SKM-1 (cell line): ENCODE data around the gene SH3TC1.

ENCODE experiments used
- DNase-seq: peaks from one replicate; lab custom pipeline; 2025; ENCODE audit not compliant: unreplicated experiment; lab: John Stamatoyannopoulos, UW

Gene SH3TC1

DNA sequence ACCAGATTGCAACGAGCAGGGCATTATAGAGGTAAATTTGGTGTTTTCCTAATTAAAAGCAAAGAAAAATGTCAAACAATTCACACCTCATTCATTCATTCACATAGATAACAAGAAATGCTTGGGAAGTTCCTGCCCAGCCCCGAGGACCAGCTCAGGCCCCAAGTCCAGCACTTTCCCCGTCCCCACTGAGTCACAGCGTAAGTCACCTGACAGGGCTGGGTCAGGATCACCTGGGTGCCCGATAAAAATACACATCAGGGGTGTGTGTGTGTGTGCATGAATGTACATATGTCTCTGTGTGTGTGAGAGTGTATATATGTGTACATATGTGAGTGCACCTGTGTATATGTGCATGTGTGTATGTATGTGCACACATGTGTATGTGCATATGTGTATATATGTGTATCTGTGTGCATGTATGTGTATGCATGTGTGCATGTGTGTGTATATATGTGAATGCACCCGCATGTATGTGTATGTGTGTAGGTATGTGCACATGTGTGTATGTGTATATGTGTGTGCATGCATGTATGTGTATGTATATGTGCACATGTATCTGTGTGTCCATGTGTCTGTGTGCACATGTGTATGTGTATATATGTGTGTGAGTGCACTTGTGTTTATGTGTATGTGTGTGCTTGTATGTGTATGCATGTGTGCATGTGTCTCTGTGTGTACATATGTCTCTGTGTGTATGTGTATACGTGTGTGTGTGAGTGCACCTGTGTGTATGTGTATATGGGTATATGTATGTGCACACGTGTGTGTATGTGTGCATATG lies 18.6 kb upstream of the SH3TC1 start:
- DNase-seq = no peak

DNA sequence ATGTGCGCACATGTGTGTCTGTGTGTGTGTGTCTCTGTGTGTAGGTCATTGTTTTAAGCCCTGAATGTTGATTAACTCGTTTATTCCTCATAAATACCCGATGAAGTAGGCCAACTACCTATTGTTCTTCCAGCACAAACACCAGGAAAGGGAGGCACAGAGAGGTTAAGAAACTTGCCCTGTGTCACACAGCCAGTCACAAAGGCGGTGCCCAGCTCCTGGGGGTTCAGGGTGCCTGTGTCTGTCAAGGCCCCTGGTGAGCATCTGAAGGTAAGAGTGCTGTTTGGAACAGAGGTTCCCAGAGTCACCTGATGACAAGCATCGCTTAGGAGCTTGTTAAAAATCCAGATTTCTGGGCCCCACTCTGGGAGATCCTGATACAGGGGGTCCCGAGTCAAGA lies 18.0 kb upstream of the SH3TC1 start:
- DNase-seq = no peak

DNA sequence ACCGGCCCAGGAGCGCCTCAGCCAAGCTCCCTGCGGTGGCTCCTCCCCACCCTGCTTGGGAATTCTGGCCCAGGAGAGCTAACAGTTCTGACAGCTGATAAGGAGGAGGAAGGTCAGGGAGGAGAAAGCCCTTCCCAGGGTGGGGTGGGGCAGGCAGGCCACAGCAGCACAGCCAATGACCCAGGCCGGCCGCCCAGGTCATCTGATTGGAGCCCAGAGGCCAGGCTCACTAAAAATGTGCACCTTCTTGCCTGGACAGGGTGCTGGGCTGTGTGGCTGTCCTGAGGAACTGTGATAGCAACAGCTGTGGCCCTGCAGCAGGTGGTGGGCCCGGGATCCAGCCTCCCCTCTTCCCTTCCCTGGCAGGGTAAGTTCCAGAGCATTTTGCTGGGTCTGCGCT lies 17.2 kb upstream of the SH3TC1 start:
- DNase-seq = no peak

DNA sequence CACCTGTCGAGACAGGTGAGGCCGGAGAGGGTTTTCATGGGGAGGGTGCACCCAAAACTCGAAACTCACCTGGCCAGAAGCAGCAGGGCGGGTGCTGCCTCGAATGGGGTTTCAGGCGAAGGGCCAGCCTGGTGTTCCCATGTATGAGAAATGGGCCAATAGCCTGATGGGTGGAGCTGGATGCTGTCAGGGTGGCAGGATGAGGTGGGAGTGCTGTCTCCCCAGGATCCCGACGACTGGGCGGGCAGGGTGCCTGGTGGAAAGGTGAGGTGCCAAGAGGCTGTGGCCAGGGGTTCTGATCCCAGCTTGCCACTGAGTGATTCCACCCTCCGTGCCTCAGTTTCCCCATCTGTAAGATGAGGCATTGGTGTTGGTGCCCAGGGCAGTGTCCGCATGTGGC lies 16.8 kb upstream of the SH3TC1 start:
- DNase-seq = no peak

DNA sequence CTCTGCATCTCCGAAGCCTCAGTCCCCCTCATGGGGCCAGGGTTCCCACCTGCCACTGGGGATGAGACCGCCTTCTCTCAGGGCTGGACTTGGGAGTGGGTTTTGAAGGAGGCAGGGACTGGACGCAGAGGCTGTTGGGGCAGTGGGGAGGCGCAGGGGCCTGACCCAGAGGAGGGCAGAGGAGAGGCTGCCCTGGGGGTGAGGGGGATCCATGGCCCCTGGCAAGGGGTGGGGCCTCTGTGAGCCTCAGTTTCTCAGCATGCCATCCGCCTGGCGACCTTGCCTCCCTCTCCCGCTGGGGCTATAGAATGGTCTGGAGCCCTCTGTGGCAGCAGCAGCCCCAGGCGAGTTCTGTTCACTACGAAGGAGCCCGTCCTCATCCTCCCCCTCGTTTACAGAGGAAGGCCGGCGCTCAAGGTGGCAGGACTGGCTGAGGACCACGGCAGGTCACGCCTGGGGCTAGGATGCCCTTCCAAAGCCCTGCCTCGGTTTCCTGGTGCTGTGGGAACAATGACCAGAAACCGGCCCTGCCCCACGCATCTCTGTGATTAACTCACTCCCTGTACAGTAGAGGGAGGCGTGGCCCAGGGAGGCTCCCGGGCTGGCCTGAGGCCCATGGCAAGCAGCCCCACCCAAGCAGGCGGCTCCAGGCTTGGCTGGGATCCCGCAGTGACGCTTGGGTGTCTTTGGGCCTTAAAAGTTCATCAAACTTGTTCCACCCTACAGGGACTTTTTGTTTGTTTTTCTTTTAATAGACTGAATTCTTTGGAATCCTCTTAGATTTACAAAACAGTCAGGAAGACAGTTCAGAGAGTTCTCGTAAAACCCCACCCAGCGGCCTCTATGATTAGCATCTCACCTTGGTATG lies 16.0 kb upstream of the SH3TC1 start:
- no peak for DNase-seq

DNA sequence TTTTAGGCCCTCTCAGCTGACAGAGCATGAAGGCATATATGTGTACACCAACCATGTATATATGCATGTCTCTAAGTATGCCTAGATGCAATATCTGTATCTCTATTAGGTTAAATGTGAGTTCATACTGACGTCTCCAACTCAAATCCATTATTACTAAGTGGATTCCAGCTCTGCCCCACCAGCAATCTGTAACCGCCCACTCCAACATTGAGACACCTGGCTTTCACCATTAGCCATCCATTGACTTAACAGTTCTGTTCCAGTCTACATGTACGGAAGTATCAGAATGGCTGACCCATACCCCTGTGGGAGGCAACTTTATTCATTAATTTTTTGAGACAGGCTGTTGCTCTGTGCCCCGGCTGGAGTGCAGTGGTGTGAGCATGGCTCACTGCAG lies 15.0 kb upstream of the SH3TC1 start:
- no peak for DNase-seq

DNA sequence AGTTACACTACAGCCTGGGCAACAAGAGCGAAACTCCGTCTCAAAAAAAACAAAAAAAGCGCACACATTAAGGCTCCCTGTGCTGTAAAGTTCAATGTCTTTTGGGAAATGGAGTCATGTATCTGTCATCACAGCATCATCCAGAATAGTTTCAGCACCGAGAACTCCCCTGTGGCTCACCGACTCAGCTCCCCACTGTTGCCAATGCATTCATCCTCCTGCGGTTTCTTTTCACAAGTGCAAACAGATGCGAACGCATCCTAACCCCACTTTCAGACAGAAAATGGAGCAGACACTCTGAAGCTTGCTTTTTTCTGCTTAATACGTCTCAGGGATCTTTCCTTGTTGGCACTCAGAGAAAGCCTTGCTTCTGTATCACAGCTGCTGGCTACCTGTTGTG lies 13.8 kb upstream of the SH3TC1 start:
- DNase-seq = no peak

DNA sequence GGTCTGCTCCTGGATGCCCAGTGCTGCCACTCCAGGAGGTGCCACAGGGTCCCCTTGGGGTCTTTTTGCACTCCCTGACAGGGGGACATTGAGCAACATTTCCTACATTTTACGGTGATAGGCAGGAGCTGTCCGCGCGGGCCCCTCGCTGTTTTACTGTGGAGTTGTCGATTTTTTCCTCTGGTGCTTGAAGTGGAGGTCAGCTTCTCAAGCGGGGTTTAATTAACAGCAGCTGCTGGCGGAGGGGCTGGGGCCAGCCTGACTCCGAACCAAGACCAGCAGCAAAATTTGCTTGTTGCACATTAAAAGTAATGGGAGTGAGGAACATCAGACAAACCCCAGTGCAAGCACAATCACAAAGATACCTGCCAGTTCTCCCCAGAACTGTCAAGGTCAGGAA lies 13.2 kb upstream of the SH3TC1 start:
- DNase-seq = no peak

DNA sequence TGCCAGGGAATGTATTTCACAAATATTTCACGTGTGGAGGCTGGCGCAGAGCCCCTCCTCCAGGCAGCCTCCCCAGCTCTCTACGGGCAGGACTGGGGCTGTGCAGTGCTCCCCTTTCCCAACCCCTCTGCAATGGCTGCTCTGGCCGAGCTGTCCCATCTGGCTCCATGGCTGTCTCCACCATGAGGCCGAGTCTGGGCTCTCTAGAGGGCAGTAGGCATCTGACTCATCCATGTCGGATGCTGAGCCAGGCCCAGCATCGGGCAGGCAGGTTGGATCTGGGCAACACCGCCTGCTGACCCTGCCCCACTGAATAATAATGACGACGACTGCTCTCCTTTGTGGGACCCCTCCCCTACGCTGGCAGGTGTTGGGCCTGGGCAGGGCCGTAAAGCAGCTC lies 11.0 kb upstream of the SH3TC1 start:
- DNase-seq = no peak

DNA sequence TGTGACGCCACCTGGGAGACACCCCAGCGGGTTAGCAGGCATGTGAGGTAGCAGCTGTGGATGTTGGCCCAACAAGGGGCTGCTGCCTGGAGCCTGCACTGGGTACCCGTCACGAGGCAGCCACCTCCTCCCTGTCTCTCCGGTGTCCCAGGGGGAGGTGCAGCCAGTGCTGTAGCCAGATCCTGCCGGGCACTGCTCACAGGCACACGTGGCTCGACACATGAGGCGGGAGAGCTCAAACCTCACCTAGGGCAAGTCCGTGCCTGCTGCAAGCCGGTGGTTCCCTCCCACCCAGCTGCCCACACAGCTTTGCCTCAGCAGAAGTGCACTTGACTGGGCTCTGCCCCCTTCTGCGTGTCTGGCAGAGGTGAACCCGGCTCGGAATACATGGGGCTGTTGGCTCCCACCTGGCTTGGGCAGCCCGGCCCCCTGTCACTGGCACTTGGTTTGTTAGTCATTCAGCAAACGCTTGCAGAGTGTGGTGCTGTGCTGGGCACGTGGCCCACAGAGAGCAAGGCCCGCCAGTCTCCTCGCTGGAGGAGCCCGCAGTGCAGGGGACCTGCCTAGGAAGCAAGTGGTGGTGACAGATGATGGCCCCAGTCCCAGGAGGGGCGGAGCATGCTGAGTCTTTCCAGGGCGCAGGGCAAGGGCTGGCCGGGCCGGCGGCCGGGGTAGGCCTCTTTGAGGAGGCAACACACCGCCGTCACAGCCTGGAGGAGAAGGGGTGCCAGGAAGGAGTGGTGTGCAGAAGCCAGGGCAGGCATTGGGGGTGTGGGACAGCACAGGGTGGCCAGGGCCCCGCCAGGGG lies 10.1 kb upstream of the SH3TC1 start:
- DNase-seq = no peak

DNA sequence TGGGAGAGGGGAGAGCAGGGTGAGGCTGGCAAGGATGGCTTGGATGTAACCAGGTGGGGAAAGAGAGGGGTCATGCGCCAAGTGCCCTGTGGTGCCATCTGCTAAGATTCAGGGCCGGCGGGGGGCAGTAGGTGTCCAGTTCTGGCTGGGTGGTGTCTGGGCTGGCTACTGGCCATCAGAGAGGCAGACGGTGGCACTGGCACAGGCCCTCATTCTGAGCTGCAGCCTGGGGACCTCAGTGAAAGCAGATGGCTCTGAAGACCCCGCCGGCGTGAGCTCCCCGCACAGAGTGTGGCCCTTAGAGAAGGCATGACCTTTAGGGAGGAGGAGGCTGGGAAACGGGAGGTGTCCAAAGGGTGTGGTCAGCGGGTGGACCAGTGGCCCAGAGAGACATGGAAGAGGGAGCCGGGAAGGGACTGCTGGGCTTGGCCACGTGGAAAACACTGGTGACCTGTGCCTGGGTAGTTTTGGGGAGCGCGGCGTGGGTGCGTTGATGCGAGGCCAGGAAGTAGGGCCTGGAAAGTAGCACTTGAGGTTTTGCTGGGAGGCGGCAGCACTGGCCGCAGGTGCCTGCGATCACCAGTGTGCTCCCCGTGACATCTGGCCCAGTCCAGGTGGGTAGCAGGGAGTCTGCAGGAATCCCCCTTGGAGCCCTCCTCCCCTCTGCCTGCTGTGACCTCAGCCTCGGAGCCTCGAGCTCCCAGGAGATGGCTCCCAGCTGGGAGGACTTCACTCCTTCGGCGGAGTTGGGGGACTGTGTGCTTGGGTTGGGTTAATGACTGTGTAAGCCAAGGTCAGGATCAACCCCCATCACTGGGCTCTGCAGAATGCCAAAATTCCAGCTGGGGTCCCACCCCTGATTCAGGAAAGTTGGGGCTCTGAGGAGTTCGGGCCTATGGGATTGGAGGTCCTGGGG lies 9.3 kb upstream of the SH3TC1 start:
- no peak for DNase-seq

DNA sequence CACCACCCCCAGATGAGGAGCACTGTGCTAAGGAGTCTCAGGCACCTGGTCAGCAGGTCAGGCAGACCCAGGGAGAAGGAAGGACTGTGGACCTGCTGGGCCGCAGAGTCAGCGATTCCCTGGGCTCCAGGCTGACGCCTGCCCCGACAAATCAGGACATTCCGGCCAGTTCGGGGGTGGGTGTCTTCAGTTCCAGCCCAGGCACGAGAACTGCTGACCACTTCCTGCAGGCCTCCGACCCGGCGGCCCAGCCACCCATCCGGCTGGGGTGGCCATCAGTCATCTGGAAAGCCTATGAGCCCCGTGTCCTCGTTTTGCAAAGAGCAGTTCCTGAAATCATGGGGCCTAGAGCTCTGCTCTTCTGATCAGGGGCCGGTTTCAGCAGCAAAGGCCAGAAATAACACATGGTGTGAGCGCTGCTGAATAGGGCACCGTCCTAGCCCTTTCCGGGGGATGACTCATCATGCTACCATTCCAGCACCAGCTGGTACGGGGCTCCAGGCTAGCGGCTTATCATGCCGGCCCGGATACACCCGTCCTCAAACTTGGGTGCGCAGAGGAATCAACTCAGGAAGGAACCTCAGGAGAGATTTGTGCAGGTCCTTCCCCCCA lies 7.8 kb upstream of the SH3TC1 start:
- DNase-seq = peak; percentile 92

DNA sequence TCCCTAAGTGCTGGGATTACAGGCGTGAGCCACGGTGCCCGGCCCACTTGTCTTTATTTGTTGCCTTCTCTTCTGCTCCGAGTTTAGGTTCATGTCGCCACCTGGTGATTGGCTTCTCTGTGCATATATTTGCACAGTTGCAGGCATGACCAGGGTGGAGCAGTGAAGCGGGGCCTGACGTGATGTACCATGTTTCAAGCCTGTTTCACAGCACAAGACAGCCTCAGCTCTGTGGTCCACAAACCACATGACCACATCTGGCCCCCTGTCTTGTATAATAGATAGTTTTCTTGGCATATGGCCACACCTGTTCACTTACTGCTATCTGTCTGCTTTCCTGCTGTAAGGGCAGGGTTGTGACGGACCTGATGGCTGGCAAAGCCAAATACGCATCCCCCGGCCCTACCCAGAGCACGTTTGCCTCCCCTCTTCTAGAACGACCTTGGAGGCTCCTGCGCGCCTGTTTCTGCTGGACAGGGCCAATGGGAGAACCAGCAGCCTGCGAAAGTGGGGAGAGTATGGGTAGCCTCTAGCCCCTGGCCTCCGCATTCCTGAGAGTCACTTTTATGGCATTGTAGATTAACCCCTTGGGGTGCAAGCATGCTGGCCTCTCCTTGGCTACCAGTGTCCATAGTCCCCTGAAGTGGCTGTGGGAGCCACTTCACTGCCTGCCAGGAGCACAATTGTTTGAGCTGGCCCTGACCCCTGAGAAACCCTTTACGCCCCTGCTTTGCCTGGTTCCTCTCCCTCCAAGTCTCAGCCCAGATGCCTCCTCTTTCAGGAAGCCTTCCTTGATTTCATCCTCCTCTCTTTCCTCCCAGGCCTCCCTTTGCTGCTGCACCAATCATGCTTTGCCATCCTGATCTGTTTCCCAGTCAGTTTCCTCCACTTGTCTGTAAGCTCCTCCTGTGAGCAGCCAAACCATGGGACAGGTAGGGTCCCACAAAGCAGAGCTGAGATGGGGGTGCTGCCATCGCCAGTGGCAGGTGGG lies 6.0 kb upstream of the SH3TC1 start:
- DNase-seq = no peak

DNA sequence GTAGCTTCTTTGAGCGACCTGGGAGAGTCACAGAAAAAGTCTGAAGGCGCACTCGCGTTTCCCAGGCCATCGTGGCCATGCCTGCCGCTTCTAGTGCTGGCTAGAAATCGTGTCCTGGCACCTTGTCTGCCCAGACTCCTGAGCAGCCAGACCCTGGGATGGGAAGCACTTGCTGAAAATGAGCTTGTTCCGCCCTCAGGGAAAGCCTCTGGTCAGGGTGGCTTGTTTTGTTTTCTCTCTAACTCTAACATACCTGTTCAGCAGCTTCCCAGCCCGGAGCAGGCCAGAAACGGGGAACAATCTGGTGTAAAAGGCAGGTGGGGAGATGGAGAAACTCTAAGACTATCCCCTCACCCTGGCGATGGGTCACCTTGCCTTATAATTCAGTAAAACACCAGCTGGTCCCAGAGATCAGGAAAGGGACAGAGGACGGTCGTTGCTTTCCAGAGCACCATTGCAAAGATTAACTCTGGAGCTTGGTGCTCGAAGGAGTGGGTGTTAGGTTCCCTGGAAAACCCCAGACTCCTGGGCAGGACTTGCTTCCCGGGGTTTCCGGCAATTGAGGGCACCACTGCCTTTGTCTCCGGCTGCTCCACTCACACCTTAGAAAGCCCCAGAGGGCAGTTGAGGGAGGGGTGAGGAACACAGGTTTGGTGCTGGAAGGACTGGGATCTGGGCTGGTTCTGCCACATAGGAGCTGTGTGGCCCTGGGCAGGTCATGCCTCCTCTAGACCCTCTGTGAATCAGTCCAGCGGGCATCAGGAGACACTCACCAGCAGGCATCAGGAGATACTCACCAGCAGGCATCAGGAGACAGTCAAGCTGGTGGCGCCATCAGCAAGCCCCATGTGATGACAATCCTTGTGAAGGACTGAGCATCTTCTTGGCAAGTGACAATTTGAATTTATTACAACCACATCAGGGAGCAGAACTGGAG lies 4.5 kb upstream of the SH3TC1 start:
- no peak for DNase-seq

DNA sequence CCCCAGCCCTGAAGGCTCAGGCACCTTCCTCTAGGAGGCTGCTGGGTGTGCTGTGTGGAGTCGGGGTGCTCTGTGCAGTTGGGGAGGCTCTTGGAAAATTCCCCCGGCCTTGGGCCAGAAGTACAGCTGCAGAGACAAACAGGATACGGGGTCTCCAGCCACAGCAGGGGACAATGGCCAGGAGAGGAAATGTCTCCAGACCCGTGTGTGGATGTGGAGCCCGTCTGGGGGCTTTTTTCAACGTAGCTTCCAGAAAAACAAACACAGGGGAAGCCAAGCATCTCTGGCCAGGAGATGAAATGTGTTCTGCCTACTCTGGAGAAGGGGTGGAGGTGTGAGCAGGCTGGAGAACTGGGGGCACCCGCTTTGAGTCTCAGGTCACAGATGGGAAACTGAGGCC lies 3.7 kb upstream of the SH3TC1 start:
- DNase-seq = no peak

DNA sequence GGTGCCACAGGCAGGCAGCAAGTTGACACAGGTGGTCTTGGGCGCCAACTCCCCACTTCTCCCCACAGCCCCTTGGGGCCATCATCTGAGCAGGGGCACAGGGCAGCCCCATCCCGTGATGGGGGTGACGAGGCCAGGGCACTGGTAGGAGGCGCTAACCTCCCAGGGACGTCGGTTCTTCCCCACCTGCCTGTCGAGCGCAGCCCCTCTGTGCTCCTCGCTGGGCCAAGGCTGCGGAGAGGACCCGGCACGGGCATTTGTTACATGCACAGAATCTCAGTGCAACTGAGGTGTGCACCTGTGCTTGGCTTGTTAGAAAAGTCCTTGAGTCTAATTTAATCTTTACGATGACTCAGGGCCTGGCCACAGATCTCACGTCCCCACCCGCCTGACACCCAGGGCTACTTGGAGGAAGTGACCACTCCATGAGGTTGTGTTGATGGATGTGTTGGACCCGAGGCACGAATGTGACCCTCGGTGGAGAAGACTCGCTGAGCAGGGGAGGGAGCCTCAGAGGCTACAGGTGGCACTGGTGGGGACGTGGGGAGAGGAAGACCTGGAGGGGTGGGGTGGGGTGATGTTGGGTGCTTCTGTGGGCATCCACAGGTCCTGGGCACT lies 3.1 kb upstream of the SH3TC1 start:
- no peak for DNase-seq

DNA sequence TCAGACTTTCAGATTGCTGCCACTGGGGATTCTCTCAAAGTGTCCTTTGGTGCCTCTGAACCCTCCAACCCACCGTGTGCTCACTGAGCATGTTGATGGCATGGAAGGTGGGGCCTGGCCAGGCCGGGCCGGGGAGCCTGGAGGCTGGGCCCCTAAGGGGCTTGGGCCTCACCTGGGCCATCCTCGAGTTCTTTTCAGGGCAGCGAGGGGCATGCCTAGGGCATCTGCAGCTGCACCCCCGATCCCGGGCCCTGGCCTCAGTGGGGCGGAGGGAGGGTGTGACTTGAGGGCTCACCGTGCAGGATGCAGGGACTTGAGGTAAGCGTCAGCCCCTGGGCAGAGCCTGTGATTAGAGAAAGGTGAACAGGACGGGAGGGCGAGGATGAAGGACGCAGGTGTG lies 1.6 kb upstream of the SH3TC1 start:
- DNase-seq = no peak
